ENCODE measurements around the gene RGS16. TPM values are rescaled to one million over a fixed set of nuclear protein-coding genes. Genes with fewer than 3 reads are reported as not detected.

RGS16 gene
- total RNA-seq, 3 donors from 2014 or later = 0.61 to 2.3 (median 1.3) TPM

DNA sequence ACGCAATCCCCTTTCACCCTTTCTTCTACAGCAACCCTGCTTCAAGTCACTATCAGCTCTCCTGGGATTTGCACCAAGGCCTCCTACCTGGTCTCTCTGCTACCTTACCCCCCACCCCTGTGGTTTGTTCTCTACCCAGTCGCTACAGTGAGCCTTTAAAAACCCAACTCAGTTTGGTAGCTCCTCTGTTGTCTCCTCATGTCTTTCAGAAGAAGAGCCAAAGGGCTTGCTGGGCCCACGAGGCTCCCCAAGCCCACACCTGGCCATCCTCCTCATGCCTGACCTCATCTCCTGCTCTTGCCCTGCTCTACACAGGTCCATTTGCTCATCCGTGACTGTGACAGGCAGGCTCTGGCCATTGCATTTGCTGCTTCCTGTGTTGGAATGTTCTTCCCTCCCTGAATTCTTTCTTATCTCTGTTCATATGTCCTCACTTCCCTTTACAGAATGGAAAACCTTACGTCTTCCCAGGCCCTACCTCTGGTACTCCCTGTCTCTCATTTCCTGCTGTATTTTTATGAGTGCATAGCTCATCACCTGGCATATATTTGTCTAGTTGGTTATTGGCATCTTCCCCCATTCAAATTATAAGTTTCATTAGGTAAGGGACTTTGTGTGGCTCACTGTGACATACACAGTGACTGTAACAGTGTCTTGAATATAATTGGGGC, 3.3 kb downstream of the RGS16 start:
- H3K9me3 ChIP-seq = no peaks in the 10 kb centered on the region
- no peaks in the 10 kb centered on the region for H3K36me3 ChIP-seq (ENCODE audit: low read depth)
- DNase-seq = no peak
- no peak for ATAC-seq
- TF ChIP-seq CTCF (IDR thresholded peaks at IDR 0.05) = no peak
- intact Hi-C loops (cut with DNase I, micrococcal nuclease) = loop anchor here (2.0 kb wide), 1 partner anchor 186 kb away; no protein-coding TSS in a partner anchor
- H3K4me1 ChIP-seq (ENCODE audit: low read depth) = peaks cover 10% of the 10 kb centered on the region
- H3K4me3 ChIP-seq = no peak overlapping the region

GRCh38 chr1:182600036-182600713, 4.0 kb downstream of the RGS16 start:
- no peak for DNase-seq
- H3K4me1 ChIP-seq (ENCODE audit: low read depth) = peaks cover 10% of the 10 kb centered on the region
- H3K4me3 ChIP-seq = no peak overlapping the region
- intact Hi-C loops (cut with DNase I, micrococcal nuclease) = loop anchor here (2.0 kb wide), 1 partner anchor 187 kb away; no protein-coding TSS in a partner anchor
- ATAC-seq = no peak
- TF ChIP-seq CTCF (IDR thresholded peaks at IDR 0.05) = no peak
- no peaks in the 10 kb centered on the region for H3K9me3 ChIP-seq
- H3K36me3 ChIP-seq (ENCODE audit: low read depth) = no peaks in the 10 kb centered on the region

DNA sequence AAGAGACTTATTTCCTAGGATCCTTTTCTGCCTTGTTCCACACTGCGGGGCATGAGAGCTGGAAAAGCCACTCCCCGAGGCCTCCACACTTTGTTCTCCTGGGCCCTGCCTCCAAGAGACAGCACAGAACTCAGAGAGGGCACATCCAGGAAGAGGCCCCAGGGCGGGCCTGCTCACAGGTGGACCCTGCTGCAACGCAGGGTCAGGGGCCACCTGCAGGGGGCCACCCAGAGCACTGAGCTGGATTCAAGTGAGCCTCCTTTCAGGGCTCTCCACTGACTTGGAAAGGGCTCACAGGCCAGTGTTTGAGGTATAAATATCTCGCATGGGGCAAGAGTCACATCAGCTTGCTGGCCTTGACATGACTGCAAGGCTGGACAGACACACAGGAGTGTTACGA, 4.8 kb downstream of the RGS16 start:
- intact Hi-C loops (cut with DNase I, micrococcal nuclease) = loop anchor here in 1 of 2 donors (5.0 kb wide), 1 partner anchor 152 kb away; no protein-coding TSS in a partner anchor
- no peak for TF ChIP-seq CTCF (IDR thresholded peaks at IDR 0.05)
- H3K4me3 ChIP-seq = no peak overlapping the region
- no peaks in the 10 kb centered on the region for H3K36me3 ChIP-seq (ENCODE audit: low read depth)
- no peak for ATAC-seq
- H3K9me3 ChIP-seq = no peaks in the 10 kb centered on the region
- peaks cover 6% of the 10 kb centered on the region for H3K4me1 ChIP-seq (ENCODE audit: low read depth)
- DNase-seq = no peak

GRCh38 chr1:182598296-182598695, 5.9 kb downstream of the RGS16 start:
- Histone ChIP-seq H3K36me3 (ENCODE audit: low read depth) (no peaks in the 10 kb centered on the region), H3K4me3 (no peak overlapping the region), H3K4me1 (ENCODE audit: low read depth) (no peaks in the 10 kb centered on the region), H3K9me3 (no peaks in the 10 kb centered on the region)
- ATAC-seq (no peak), DNase-seq (no peak)
- no peak for TF ChIP-seq CTCF (IDR thresholded peaks at IDR 0.05)
- intact Hi-C loops (cut with DNase I, micrococcal nuclease) = loop anchor here in 1 of 2 donors (5.0 kb wide), 1 partner anchor 151 kb away; no protein-coding TSS in a partner anchor

DNA sequence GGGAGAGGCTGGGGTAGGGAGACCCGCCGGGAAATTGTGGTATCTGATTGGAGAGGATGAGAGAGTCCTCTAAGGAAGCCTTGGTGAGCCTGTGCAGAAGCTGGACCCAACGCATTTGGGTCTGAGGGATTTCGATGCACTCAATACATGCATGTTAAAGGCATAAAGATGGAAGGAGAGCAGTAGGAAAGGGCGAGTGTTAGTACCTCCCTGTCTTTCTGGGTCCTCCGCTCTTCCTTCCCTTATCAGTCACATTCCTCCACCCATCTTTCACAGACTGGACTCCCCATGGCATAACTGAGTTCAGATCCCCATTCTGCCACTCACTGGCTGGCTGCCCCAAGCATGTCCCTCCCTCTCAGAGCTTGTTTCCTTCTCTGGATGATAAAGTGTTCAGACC, 7.3 kb downstream of the RGS16 start:
- no peak for DNase-seq
- no peak for TF ChIP-seq CTCF (IDR thresholded peaks at IDR 0.05)
- Histone ChIP-seq H3K9me3 (no peaks in the 10 kb centered on the region), H3K4me1 (ENCODE audit: low read depth) (no peaks in the 10 kb centered on the region), H3K36me3 (ENCODE audit: low read depth) (no peaks in the 10 kb centered on the region), H3K4me3 (no peak overlapping the region)
- intact Hi-C loops (cut with DNase I, micrococcal nuclease) = loop anchor here in 1 of 2 donors (5.0 kb wide), 1 partner anchor 150 kb away; no protein-coding TSS in a partner anchor
- no peak for ATAC-seq

All from mucosa of descending colon (tissue), 3 donors.